ENCODE measurements around the gene PSMD1.

- TF ChIP-seq PATZ1 (CRISPR knock-in tag; IDR thresholded peaks at IDR 0.05; ENCODE audit: borderline replicate concordance) (no peak), POU6F1 (CRISPR knock-in tag; IDR thresholded peaks at IDR 0.05; ENCODE audit: borderline replicate concordance, low read depth) (no peak), ZNF565 (CRISPR knock-in tag; conservative IDR thresholded peaks at IDR 0.05; ENCODE audit: low read depth) (no peak)
Measured at GRCh38 chr2:231063347-231063746, 6.7 kb downstream of the PSMD1 start.
